Myocyte (in vitro differentiated cells): ENCODE data around the gene CSNK2A2. TPM values are rescaled to one million over a fixed set of nuclear protein-coding genes. Genes with fewer than 3 reads are reported as not detected.

Source experiments
- DNase-seq: peaks from one replicate; pipeline ENCODE4 v3.0.0-alpha.2; 2012; ENCODE audit warnings: low read depth
- total RNA-seq: library from RNA; depleted of rRNA; stranded (reverse); fragments of >200 nt; gene quantifications from 2 replicates; pipeline ENCODE4 v1.2.3, GENCODE V29; 2014

The CSNK2A2 gene
- total RNA-seq, 1 donor from 2014 or later = 50.6 TPM

DNA sequence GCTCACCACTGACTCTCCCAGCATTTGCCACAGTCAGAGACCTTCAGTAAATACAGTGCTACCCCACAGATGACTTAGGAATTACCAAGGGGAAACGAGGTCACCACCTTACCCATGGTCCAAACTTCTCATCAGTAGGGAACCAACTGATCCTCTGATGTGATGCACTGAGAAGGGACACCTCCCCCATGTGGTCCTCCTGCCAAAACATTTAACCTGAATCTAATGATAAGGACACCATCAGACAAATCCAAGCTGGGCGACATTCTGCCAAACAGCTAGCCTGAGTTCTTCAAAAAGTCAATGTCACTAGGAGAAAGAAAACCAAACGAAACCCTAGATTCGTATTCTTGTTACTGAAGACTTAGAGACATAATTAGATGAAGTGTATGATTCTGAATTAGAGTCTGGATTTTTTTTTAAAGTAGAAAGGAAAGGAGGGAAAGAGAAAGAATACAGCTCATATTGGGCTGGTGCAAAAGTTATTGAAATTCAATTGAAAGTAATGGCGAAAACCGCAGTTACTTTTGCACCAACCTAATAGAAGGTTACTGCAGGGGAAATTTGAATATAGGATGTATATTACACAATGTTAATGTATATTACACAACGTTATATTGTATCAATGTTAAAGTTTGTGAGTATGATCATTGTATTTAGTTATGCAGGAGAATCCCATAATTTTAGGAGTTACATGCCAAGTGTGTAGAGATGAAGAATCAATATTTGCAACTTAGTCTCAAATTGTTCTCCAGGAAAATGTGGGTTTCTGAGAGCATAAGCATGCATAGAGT, 2.3 kb upstream of the CSNK2A2 start:
- DNase-seq = no peak

- no peak for DNase-seq
These were observed 1.0 kb upstream of the CSNK2A2 start for GRCh38 chr16:58198803-58199411.

DNA sequence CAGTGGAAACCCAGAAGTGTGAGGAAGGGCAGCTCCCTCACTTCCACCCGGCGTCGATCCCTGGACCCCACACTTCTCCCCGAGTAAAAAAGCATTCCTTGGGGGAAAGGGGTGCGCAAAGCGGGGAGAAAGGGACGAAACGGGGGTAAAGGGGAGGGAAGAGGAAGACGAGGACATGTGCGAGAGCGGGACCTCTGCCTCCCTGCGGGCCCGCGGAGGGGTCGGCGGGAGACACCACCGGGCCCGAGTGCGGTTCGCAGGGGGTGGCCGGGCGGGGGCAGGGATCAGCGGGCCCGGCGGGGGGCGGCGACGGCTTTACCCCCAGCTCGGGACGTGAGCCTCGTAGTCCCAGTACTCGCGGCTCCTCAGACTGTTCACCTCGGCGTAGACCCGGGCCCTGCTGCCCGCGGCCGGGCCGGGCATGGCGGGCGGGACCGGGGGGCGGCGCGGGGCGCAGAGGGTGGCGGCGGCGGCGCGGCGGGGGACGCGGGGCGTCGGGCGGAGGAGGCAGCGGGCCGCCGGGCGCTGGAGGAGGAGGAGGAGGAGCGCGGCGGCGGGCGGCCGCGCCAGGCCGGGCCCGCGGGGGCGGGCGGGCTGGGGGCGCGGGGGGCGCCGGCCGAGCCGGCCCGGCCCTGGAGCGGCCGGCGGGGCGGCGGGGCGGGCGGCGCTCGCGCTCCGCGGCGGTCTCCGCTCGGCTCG, 443 bp downstream of the CSNK2A2 start:
- DNase-seq = no peak

- peak; percentile 38 for DNase-seq
These were observed 1.0 kb downstream of the CSNK2A2 start for GRCh38 chr16:58196898-58197313.

DNA sequence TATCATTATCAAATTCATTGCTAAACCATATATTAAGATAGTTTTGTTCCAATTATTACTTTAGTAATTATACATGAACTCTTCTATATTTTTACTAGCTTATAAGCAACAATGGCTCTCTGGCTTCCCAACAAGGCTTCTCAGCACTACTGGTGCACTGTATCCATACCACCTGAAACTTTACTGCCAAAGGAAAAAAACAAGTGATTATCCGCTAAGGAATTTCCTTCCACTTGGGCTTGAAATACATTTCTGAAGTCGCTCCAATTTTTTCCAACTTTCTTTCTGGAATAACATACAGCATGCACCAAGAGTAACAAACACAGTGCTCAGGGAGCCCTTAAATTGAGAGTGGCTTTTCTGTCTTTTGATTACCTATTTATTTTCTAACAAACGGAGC, 2.1 kb downstream of the CSNK2A2 start:
- DNase-seq = no peak

- DNase-seq = no peak
These were observed 2.6 kb downstream of the CSNK2A2 start for GRCh38 chr16:58195344-58195743.

DNA sequence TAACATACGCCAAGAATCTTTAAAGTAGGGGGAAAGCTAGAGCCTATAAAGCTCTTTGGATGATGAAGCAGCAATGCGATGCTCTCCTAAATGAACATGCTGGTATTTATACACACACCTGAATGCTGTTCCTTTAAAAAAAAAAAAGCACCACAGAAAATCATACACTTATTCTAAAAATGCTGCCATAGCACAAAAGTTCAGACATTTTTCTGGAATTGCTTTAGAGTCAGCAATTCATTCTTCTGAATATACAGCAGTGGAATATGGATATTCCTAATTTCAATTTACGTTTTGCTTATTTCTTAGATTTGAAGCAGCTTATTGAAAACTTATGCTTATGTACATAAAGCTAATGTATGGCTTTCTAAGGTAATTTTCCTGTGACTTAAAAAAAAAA, 3.1 kb downstream of the CSNK2A2 start:
- no peak for DNase-seq

GRCh38 chr16:58187665-58188421, 10.1 kb downstream of the CSNK2A2 start:
- DNase-seq = peak; percentile 64

- peak; percentile 92 for DNase-seq
These were observed 10.8 kb downstream of the CSNK2A2 start for GRCh38 chr16:58187092-58187491.

GRCh38 chr16:58186176-58186944, 11.5 kb downstream of the CSNK2A2 start:
- peak; percentile 30 for DNase-seq

DNA sequence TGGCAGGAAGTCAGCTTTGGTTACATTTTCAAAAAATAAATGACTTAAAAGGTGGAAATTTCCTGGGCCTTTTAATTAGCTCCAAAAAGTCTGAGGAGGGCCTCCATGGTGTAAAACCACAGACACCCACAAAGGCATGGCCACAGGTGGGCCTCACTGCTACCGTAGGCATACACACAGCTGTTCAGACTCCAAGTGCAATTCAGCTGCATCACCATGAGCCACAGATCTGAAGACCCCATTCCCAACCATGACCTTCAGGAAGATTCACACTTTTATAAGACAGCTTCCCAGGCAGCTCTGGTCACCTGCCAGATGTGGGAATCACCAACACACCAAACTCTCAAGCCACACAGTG, 20.6 kb downstream of the CSNK2A2 start:
- peak; percentile 63 for DNase-seq

GRCh38 chr16:58176608-58177352, 21.1 kb downstream of the CSNK2A2 start:
- peak; percentile 7 for DNase-seq

- no peak for DNase-seq
These were observed 27.7 kb downstream of the CSNK2A2 start for GRCh38 chr16:58170223-58170622.

DNA sequence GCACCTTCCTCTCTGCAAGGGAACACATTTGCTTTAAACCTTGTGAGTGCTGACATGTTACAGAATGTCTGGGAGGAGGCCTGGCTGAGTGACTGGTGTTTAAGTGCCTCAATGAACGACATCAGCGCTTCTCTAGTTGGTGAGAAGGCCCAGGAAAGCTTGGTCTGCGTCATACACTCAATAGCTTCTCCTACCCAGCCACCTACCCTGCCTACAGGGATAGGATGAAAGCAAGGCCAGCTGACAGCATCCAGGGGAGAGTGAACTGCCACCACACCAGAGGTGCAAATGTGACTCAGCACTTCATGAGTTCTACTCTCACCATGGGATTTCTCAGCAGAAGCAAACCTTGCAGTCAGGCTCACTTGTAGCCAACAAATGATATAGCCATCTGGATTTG, 37.1 kb downstream of the CSNK2A2 start:
- no peak for DNase-seq

GRCh38 chr16:58158725-58159124, 39.2 kb downstream of the CSNK2A2 start:
- no peak for DNase-seq

DNA sequence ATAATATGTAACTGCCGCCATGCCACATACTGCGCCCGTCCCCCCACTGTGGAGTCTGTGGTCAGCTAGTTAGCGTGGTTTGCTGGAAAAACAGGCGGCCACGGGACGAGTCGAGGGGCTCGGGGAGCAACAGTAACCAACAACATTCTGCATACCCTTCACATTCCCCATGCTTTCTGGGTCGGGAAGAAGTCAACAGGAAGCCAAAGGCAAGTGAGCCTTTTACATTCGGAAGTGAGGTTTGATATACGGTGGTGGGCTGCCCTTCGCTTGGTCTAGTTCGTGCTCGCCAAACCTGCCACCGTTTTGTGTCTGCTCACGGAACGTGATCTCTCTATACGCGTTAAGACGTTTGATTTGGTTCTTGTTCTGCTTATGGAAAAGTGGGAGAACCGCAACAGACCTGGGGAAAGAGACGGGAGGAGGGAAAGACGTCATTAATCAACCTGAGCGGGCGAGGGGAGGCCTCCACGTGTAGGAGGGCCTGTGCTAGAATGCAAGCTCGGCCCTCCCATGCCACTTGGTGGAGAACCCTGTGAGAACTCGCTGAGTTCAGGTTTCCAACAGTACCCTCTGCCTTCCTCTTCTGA, 39.9 kb downstream of the CSNK2A2 start:
- no peak for DNase-seq

GRCh38 chr16:58157239-58157638, 40.7 kb downstream of the CSNK2A2 start:
- DNase-seq = no peak

- DNase-seq = no peak
These were observed 42.1 kb downstream of the CSNK2A2 start for GRCh38 chr16:58155839-58156238.

DNA sequence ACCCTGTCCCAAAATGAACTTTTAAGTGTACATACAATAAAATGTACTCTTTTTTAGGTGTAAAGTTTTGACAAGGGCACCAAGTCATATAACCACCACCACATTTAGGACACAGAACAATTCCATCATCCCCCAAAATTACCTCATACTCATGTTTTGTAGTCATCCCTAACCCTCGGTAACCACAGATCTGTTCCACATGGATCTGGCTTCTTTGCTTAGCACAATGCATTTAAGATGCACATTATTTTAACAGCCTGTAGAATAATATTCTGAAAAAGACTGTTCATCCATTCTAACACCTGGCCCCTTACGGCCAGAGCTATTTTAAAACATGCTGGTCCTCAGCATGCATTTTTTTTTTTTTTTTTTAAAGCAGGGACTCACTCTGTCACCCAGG, 43.6 kb downstream of the CSNK2A2 start:
- DNase-seq = no peak
